Gastroesophageal sphincter (tissue), 4 donors: Measurements from ENCODE around the gene DAPK1. TPM values are rescaled to one million over a fixed set of nuclear protein-coding genes. Genes with fewer than 3 reads are reported as not detected.

Experiments used
- ATAC-seq: fragments of 150-250 bp; one replicate; pipeline ENCODE4 v1.9.1; 2016; ENCODE audit warnings: mild to moderate bottlenecking, moderate library complexity
- H3K27ac ChIP-seq, 4 donors: fragments of 200-600 bp; sonication (generic) in 3 of 4; 1 replicate in 3 of 4; 2 replicates in 1 of 4; pipeline ENCODE4 v1.5.1; 2016 to 2019
- H3K27me3 ChIP-seq: fragments of 200-600 bp; sonication (generic); one replicate; pipeline ENCODE4 v1.5.1; 2019
- H3K36me3 ChIP-seq, 2 donors: fragments of 200-600 bp; sonication (generic); one replicate each; pipeline ENCODE4 v1.5.1; 2019; ENCODE audit warnings: control low read depth in 1 of 2
- H3K4me1 ChIP-seq, 3 donors: fragments of 200-600 bp; sonication (generic); 1 replicate in 2 of 3; 2 replicates in 1 of 3; pipeline ENCODE4 v1.5.1; 2016 to 2019; ENCODE audit warnings: control low read depth in 2 of 3
- H3K4me3 ChIP-seq, 2 donors: fragments of 200-600 bp; sonication (generic); one replicate each; pipeline ENCODE4 v1.5.1; 2019; ENCODE audit warnings: mild to moderate bottlenecking in 1 of 2, moderate library complexity in 1 of 2
- H3K9me3 ChIP-seq, 3 donors: fragments of 200-600 bp; sonication (generic); one replicate each; pipeline ENCODE4 v1.5.1; 2017 to 2019; ENCODE audit warnings: control low read depth in 2 of 3
- CTCF ChIP-seq, 4 experiments: fragments of 200-600 bp in 2 of 4; fragments of 450-650 bp in 2 of 4; sonication (generic) in 1 of 4; IDR thresholded peaks; one replicate each; pipeline ENCODE4 v1.5.1; 2017 to 2019; ENCODE audit warnings: antibody characterized with exemption in 4 of 4, mild to moderate bottlenecking in 2 of 4, moderate library complexity in 2 of 4
- EP300 ChIP-seq: sonication (generic); formaldehyde crosslinking; IDR thresholded peaks from one replicate; pipeline ENCODE4 v1.6.1; 2017; ENCODE audit warnings: antibody characterized with exemption, mild to moderate bottlenecking
- POLR2A ChIP-seq, 2 donors: fragments of 450-650 bp; IDR thresholded peaks; one replicate each; pipeline ENCODE4 v1.6.1; 2017; ENCODE audit warnings: antibody characterized with exemption in 2 of 2, mild to moderate bottlenecking in 2 of 2, moderate library complexity in 1 of 2
- POLR2AphosphoS5 ChIP-seq: sonication (generic); formaldehyde crosslinking; IDR thresholded peaks from one replicate; pipeline ENCODE4 v1.6.1; 2017; ENCODE audit warnings: antibody characterized with exemption
- WGBS, 2 donors: methylation state at CpG; one replicate each; pipeline ENCODE4 v1.1.5; 2018; ENCODE audit warnings: low coverage in 1 of 2; 5-methylcytosine and 5-hydroxymethylcytosine counted together
- total RNA-seq, 4 donors: library from RNA; depleted of rRNA; stranded (reverse); fragments of >200 nt; gene quantifications; one replicate each; pipeline ENCODE4 v1.1.0, GENCODE V29; 2016

The DAPK1 gene
- total RNA-seq, 4 donors from 2014 or later, result 52.3 to 119 (median 75.3) TPM

- Histone ChIP-seq H3K4me1 (no peaks in the 10 kb centered on the region), H3K9me3 (no peaks in the 10 kb centered on the region), H3K36me3 (no peaks in the 10 kb centered on the region), H3K4me3 (no peak overlapping the region), H3K27me3 (no peaks in the 10 kb centered on the region), H3K27ac (no peak overlapping the region)
- no peak for TF ChIP-seq EP300
- peak; percentile 19 for TF ChIP-seq POLR2AphosphoS5
- ATAC-seq, result no peak
- 59 to 75% methylated on average over 1 to 3 of the region's 3 CpGs for WGBS, 2 donors
Observed at GRCh38 chr9:87469793-87470465, 27.7 kb upstream of the DAPK1 start.

- H3K36me3 ChIP-seq, result no peaks in the 10 kb centered on the region
- no peaks in the 10 kb centered on the region for H3K9me3 ChIP-seq
- TF ChIP-seq POLR2A (IDR thresholded peaks at IDR 0.05) (no peak), EP300 (no peak), CTCF (IDR thresholded peaks at IDR 0.05) (no peak), POLR2AphosphoS5 (no peak)
- ATAC-seq, result no peak
- no peaks in the 10 kb centered on the region for H3K27me3 ChIP-seq
- H3K4me1 ChIP-seq, result no peaks in the 10 kb centered on the region
- H3K27ac ChIP-seq, result no peak overlapping the region
- H3K4me3 ChIP-seq, result no peak overlapping the region
- WGBS, 2 donors, result 93 to 97% methylated on average over 2 of the region's 2 CpGs
Observed at GRCh38 chr9:87471746-87472145, 25.9 kb upstream of the DAPK1 start.

GRCh38 chr9:87475463-87475862 lies 22.2 kb upstream of the DAPK1 start:
- H3K27ac ChIP-seq, result no peak overlapping the region
- H3K9me3 ChIP-seq, result no peaks in the 10 kb centered on the region
- no peak overlapping the region for H3K4me3 ChIP-seq
- no peak for ATAC-seq
- 10 to 19% methylated on average over 2 of the region's 2 CpGs for WGBS, 2 donors
- no peaks in the 10 kb centered on the region for H3K27me3 ChIP-seq
- no peaks in the 10 kb centered on the region for H3K4me1 ChIP-seq
- TF ChIP-seq CTCF (IDR thresholded peaks at IDR 0.05) (no peak), POLR2AphosphoS5 (no peak), POLR2A (IDR thresholded peaks at IDR 0.05) (no peak), EP300 (no peak)
- no peaks in the 10 kb centered on the region for H3K36me3 ChIP-seq

GRCh38 chr9:87478226-87478992 lies 19.3 kb upstream of the DAPK1 start:
- 87 to 97% methylated on average over 6 of the region's 7 CpGs for WGBS, 2 donors
- TF ChIP-seq POLR2AphosphoS5 (no peak), EP300 (no peak), CTCF (IDR thresholded peaks at IDR 0.05) (no peak), POLR2A (IDR thresholded peaks at IDR 0.05) (no peak)

GRCh38 chr9:87479801-87480201 lies 17.9 kb upstream of the DAPK1 start:
- Histone ChIP-seq H3K9me3 (no peaks in the 10 kb centered on the region), H3K36me3 (no peaks in the 10 kb centered on the region), H3K4me1 (peaks cover 0 to 13% (median 0%) of the 10 kb centered on the region in 3 donors), H3K4me3 (no peak overlapping the region), H3K27me3 (no peaks in the 10 kb centered on the region), H3K27ac (no peak overlapping the region)
- TF ChIP-seq POLR2A (IDR thresholded peaks at IDR 0.05), result no peak
- TF ChIP-seq POLR2AphosphoS5, result no peak
- no peak for TF ChIP-seq EP300
- no peak for TF ChIP-seq CTCF (IDR thresholded peaks at IDR 0.05)
- 52 to 88% methylated on average over 2 to 3 of the region's 4 CpGs for WGBS, 2 donors
- ATAC-seq, result peak; percentile 57

More at GRCh38 chr9:87478226-87478992, 19.3 kb upstream of the DAPK1 start:
- no peak overlapping the region for H3K4me3 ChIP-seq
- no peak overlapping the region for H3K27ac ChIP-seq
- peaks cover 0 to 13% (median 0%) of the 10 kb centered on the region in 3 donors for H3K4me1 ChIP-seq
- H3K9me3 ChIP-seq, result no peaks in the 10 kb centered on the region
- no peaks in the 10 kb centered on the region for H3K27me3 ChIP-seq
- no peak for ATAC-seq
- no peaks in the 10 kb centered on the region for H3K36me3 ChIP-seq
